Muscle of leg (tissue), 11 donors: ENCODE data around the gene KCNB1. TPM values are rescaled to one million over a fixed set of nuclear protein-coding genes. Genes with fewer than 3 reads are reported as not detected.
A peak's percentile ranks its signal among the peaks of the same experiment; 100 is the strongest.

Experiments
- DNase-seq: peaks from one replicate; pipeline ENCODE4 v3.0.0; 2013
- H3K27ac ChIP-seq: one replicate; pipeline ENCODE4 v1.5.1; 2013; ENCODE audit warnings: mild to moderate bottlenecking, low read length, control low read depth
- H3K27me3 ChIP-seq: one replicate; pipeline ENCODE4 v1.6.1; 2013; ENCODE audit warnings: low read length; ENCODE audit not compliant: control insufficient read depth, insufficient read depth
- H3K36me3 ChIP-seq: one replicate; pipeline ENCODE4 v1.6.1; 2013; ENCODE audit warnings: low read length; ENCODE audit not compliant: control insufficient read depth, insufficient read depth
- H3K4me1 ChIP-seq: one replicate; pipeline ENCODE4 v1.6.1; 2013; ENCODE audit warnings: low read length; ENCODE audit not compliant: control insufficient read depth, insufficient read depth
- H3K4me3 ChIP-seq: one replicate; pipeline ENCODE4 v1.5.1; 2013; ENCODE audit warnings: low read length, control low read depth
- H3K9me3 ChIP-seq: replicated peaks from 2 replicates; pipeline ENCODE4 v1.6.1; 2013; ENCODE audit warnings: low read depth, low read length; ENCODE audit not compliant: control insufficient read depth
- WGBS: methylation state at CpG from one replicate; pipeline ENCODE4 v1.1.5; 2013; ENCODE audit warnings: missing lambda C conversion rate; ENCODE audit not compliant: insufficient coverage; 5-methylcytosine and 5-hydroxymethylcytosine counted together
- polyA plus RNA-seq, 8 donors: library from polyadenylated mRNA; unstranded; fragments of 120-200 nt; gene quantifications; one replicate each; pipeline versions ENCODE4 v1.2.1 to v1.2.3, GENCODE V29; 2013; ENCODE audit warnings: inconsistent platforms in 1 of 8, low replicate concordance in 1 of 8; ENCODE audit not compliant: insufficient read length in 8 of 8, insufficient read depth in 1 of 8
- total RNA-seq: library from RNA; stranded (reverse); fragments of 120-200 nt; gene quantifications from one replicate; pipeline ENCODE4 v1.2.4, GENCODE V29; 2013

The KCNB1 gene
- total and polyA plus RNA-seq, 9 donors = 2.7 to 8.7 (median 5.4) TPM

GRCh38 chr20:49344140-49344539 lies 138.3 kb downstream of the KCNB1 start:
- Histone ChIP-seq H3K4me1 (peaks cover 70% of the 10 kb centered on the region), H3K27me3 (peaks cover 2% of the 10 kb centered on the region), H3K36me3 (no peaks in the 10 kb centered on the region), H3K27ac (peak overlapping the region; percentile 97), H3K4me3 (no peak overlapping the region), H3K9me3 (no peaks in the 10 kb centered on the region)
- DNase-seq = no peak
- 63% methylated on average over 2 of the region's 2 CpGs for WGBS

GRCh38 chr20:49343246-49343645 lies 139.2 kb downstream of the KCNB1 start:
- Histone ChIP-seq H3K27ac (peak overlapping the region; percentile 97), H3K27me3 (peaks cover 2% of the 10 kb centered on the region), H3K4me3 (no peak overlapping the region), H3K36me3 (no peaks in the 10 kb centered on the region), H3K4me1 (peaks cover 79% of the 10 kb centered on the region), H3K9me3 (no peaks in the 10 kb centered on the region)
- WGBS = 0% methylated on average over 1 of the region's 9 CpGs
- DNase-seq = peak; percentile 66

DNA sequence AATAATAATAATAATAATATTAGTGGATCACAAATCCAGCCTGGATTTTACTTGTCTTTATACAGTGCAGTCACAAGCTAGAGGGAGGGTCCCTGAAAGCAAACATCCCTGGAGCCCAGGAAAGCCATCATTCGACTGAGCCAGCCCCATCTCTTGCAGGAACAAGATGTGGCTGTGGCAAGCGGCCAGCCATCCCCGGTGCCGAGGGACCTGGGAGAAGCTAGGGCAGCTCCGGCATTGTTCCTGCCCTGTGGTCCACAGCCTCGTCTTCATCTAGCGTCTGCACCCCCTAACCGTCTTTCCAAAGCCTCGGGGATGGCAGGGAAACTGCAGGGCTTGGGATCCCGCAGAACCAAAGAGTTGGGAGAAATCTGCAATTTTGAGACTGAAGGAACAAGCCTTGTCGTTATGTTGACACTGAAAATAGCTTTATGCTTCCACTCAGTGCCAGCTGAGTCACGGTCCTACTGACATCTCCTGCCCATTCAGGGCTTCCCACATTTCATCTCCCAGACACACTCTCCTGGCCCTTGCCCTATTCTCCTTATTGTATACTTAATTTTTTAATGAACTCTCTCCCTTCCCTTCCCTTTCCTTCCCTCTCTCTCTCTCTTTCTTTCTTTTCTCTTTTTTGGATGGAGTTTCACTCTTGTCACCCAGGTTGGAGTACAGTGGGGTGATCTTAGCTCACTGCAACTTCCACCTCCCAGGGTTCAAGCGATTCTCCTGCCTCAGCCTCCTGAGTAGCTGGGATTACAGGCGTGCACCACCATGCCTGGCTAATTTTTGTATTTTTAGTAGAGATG lies 142.1 kb downstream of the KCNB1 start:
- peaks cover 68% of the 10 kb centered on the region for H3K4me1 ChIP-seq
- no peak for DNase-seq
- peaks cover 2% of the 10 kb centered on the region for H3K27me3 ChIP-seq
- WGBS = 51% methylated on average over 11 of the region's 14 CpGs
- no peaks in the 10 kb centered on the region for H3K9me3 ChIP-seq
- H3K27ac ChIP-seq = peak overlapping the region; percentile 20
- no peaks in the 10 kb centered on the region for H3K36me3 ChIP-seq
- H3K4me3 ChIP-seq = no peak overlapping the region

DNA sequence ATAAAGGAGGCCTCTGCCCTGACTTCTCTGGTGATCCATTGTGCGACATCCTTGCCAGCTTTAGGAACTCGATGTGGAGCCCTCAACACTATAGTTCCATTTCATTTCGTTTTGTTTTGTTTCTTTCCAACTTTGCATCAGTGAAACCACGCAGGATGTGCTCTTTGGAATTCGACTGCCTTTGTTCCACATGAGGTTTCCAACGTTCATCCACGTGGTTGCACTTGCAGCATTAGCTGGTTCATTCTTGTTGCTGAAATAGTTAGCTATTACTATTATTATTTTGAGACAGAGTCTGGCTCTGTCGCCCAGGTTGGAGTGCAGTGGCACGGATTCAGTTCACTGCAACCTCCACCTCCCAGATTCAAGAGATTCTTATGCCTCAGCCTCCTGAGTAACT lies 143.3 kb downstream of the KCNB1 start:
- no peak for DNase-seq
- Histone ChIP-seq H3K27ac (no peak overlapping the region), H3K9me3 (no peaks in the 10 kb centered on the region), H3K36me3 (no peaks in the 10 kb centered on the region), H3K4me3 (no peak overlapping the region), H3K27me3 (no peaks in the 10 kb centered on the region), H3K4me1 (peaks cover 55% of the 10 kb centered on the region)
- 44% methylated on average over 6 of the region's 9 CpGs for WGBS

GRCh38 chr20:49338061-49338460 lies 144.4 kb downstream of the KCNB1 start:
- WGBS = 74% methylated on average over 8 of the region's 11 CpGs
- DNase-seq = peak; percentile 84

GRCh38 chr20:49337357-49337756 lies 145.1 kb downstream of the KCNB1 start:
- Histone ChIP-seq H3K27me3 (no peaks in the 10 kb centered on the region), H3K9me3 (no peaks in the 10 kb centered on the region), H3K4me3 (no peak overlapping the region), H3K36me3 (no peaks in the 10 kb centered on the region), H3K27ac (peak overlapping the region; percentile 90), H3K4me1 (peaks cover 39% of the 10 kb centered on the region)
- whole genome bisulfite sequencing = 52% methylated on average over 5 of the region's 7 CpGs
- DNase-seq = no peak

More at GRCh38 chr20:49338061-49338460, 144.4 kb downstream of the KCNB1 start:
- no peaks in the 10 kb centered on the region for H3K27me3 ChIP-seq
- no peaks in the 10 kb centered on the region for H3K36me3 ChIP-seq
- H3K4me1 ChIP-seq = peaks cover 45% of the 10 kb centered on the region
- no peak overlapping the region for H3K4me3 ChIP-seq
- no peaks in the 10 kb centered on the region for H3K9me3 ChIP-seq
- H3K27ac ChIP-seq = peak overlapping the region; percentile 90

- 75% methylated on average over 4 of the region's 7 CpGs for WGBS
- no peak for DNase-seq
- peaks cover 35% of the 10 kb centered on the region for H3K4me1 ChIP-seq
- no peak overlapping the region for H3K27ac ChIP-seq
- no peak overlapping the region for H3K4me3 ChIP-seq
- no peaks in the 10 kb centered on the region for H3K27me3 ChIP-seq
- H3K36me3 ChIP-seq = no peaks in the 10 kb centered on the region
- H3K9me3 ChIP-seq = no peaks in the 10 kb centered on the region
Observed at GRCh38 chr20:49336786-49337185, 145.7 kb downstream of the KCNB1 start.

DNA sequence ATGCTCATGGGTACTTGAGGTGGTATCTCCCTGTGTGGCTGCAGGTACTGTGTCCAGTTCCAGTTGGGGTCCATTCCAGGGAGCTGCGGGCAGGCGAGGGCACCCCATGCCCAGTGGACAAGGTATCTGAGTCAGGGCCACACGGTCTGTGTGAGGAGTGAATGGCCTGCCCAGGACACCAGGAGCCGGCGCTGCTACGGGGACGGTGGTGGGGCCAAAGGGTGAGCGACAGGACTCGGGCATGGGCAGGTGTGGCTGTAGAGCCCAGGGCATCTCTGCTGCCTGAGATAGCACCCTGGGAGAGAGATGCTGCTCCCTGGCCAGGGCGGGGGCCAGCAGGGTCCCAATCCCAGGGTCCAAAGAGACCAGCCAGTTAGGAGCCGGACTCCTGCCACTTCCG lies 147.0 kb downstream of the KCNB1 start:
- H3K36me3 ChIP-seq = no peaks in the 10 kb centered on the region
- no peaks in the 10 kb centered on the region for H3K9me3 ChIP-seq
- H3K27me3 ChIP-seq = no peaks in the 10 kb centered on the region
- no peak overlapping the region for H3K27ac ChIP-seq
- 92% methylated on average over 12 of the region's 12 CpGs for WGBS
- peaks cover 33% of the 10 kb centered on the region for H3K4me1 ChIP-seq
- H3K4me3 ChIP-seq = no peak overlapping the region
- DNase-seq = no peak

DNA sequence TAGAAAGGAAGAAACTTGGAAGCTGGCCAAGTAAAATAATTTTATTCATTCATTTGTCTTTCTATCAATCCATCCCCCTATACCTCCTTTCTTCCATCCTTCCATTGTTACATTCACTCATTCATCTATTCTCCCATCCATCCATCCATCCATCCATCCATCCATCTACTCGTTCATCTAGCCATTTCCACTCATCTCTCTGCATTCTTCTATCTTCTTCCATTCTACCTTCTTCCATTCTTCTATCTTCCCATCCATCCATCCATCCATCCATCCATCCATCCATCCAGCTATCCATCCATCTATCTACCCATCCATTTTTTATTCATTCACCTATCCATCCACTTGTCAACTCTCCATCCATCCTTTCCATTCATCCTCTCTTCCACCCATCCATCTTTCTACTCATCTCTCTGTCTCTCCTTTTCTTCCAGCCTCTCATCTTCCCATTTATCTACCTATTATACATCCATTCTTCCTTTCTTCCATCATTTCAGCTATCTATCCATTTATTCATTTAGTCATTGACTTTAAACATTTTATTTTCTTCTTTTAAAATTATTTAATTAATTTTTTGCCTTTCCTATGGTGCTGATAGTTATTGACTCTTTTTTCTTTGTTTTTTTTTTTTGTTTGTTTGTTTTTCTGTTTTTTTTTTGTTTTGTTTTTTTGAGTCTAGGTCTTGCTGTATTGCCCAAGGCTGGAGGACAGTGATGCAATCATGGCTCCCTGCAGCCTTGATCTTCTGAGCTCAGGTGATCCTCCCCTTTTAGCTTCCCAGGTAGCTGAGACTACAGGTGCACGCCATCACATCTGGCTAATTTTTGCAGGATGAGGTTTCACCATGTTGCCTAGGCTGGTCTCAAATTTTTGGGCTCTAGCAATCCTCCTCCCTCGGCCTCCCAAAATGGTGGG lies 151.5 kb downstream of the KCNB1 start:
- 72% methylated on average over 3 of the region's 3 CpGs for WGBS
- peaks cover 2% of the 10 kb centered on the region for H3K27me3 ChIP-seq
- H3K4me3 ChIP-seq = no peak overlapping the region
- H3K36me3 ChIP-seq = no peaks in the 10 kb centered on the region
- no peaks in the 10 kb centered on the region for H3K9me3 ChIP-seq
- peaks cover 3% of the 10 kb centered on the region for H3K4me1 ChIP-seq
- no peak for DNase-seq
- H3K27ac ChIP-seq = no peak overlapping the region

DNA sequence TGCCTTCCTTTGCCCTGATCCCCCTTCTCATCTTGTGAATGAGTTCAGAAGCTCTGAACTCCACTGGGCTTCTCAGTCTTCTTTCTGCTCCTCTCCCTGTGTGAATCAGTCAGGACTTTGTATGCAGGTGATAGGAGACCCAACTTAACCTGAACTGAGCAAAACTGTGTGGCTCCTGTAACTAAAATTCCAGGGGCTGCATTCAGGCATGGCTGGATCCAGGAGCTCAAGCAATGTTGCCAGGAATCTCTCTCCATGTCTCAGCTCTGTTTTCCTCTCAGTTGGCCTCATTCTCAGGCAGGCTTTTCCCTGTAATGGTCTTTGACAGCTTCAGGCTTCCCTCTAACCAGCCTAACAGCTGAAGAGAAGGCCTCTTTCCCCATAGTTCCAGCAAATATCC lies 153.7 kb downstream of the KCNB1 start:
- H3K9me3 ChIP-seq = no peaks in the 10 kb centered on the region
- H3K4me1 ChIP-seq = peaks cover 8% of the 10 kb centered on the region
- H3K4me3 ChIP-seq = no peak overlapping the region
- DNase-seq = no peak
- H3K36me3 ChIP-seq = no peaks in the 10 kb centered on the region
- no peak overlapping the region for H3K27ac ChIP-seq
- H3K27me3 ChIP-seq = peaks cover 2% of the 10 kb centered on the region
